ENCODE results near the gene HDAC7.

HDAC7 gene

DNA sequence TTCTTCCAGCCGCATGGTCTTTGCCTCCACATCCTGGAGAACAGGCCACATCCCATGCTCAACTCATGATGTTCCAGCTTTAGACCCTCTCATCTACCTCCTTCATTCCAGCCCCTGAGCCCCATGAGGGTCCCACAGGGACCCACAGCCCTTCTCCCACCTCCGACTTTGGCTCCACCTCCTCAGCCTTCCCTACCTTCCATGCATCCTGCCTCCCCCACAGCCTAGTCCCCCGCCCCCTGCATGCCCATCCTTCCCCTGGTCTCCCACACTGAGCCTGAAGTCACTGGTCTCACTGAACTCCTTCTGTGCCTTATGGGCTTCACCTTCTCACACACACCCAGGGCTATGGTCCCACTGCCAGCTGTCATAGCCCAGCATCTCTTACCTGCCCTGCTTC lies 70.8 kb downstream of the HDAC7 start:
- Histone ChIP-seq H3K27ac (ENCODE audit: insufficient read depth in 1 of 2, low read depth in 1 of 2, low read length in 2 of 2, poor library complexity in 1 of 2, severe bottlenecking in 2 of 2) (no peak overlapping the region), H3K4me1 (ENCODE audit: control extremely low read depth in 1 of 4, control insufficient read depth in 4 of 4, insufficient read depth in 4 of 4, low read length in 3 of 4) (peaks cover 0 to 8% (median 7%) of the 10 kb centered on the region in 4 experiments), H3K27me3 (replicated peaks in 2 of 5; ENCODE audit: control insufficient read depth in 4 of 5, insufficient read depth in 5 of 5, low read length in 4 of 5) (no peaks in the 10 kb centered on the region), H3K36me3 (ENCODE audit: control insufficient read depth in 4 of 4, insufficient read depth in 4 of 4, low read length in 3 of 4) (peaks cover 0 to 56% (median 2%) of the 10 kb centered on the region in 4 experiments), H3K9me3 (ENCODE audit: control extremely low read depth in 1 of 5, control insufficient read depth in 4 of 5, insufficient read depth in 2 of 5, low read depth in 1 of 5, low read length in 4 of 5) (no peaks in the 10 kb centered on the region), H3K4me3 (ENCODE audit: control insufficient read depth in 1 of 7, extremely low read depth in 1 of 7, insufficient read depth in 4 of 7, low read depth in 2 of 7, low read length in 6 of 7) (no peak overlapping the region)
- CTCF ChIA-PET: interaction anchor here (9.8 to 35.4 kb wide), 2 partner anchors 8 to 30 kb away, joined by 354 to 1109 read pairs; partner anchors contain the start of genes RAPGEF3 and SLC48A1
- no peak for DNase-seq
- WGBS (ENCODE audit: insufficient coverage): 100% methylated on average over 3 of the region's 3 CpGs
- POLR2A ChIA-PET: no interaction called here

DNA sequence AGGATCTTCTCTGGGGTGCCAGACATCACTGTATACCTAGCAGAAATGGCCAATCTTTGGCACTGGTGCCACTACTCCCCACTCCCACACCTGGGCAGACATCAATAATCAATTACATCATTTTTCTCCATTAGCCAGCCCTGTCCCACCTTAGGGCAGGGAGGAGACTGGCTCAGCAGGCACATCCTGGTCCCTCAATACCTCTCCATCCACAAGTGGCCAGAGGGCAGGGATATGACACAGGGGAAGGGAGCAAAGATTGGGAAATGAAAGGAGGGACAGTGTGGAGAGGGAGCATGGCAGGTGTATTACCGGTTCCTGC lies 71.2 kb downstream of the HDAC7 start:
- no peak for DNase-seq
- Histone ChIP-seq H3K27ac (ENCODE audit: insufficient read depth in 1 of 2, low read depth in 1 of 2, low read length in 2 of 2, poor library complexity in 1 of 2, severe bottlenecking in 2 of 2) (no peak overlapping the region), H3K4me1 (ENCODE audit: control extremely low read depth in 1 of 4, control insufficient read depth in 4 of 4, insufficient read depth in 4 of 4, low read length in 3 of 4) (peaks cover 0 to 6% (median 3%) of the 10 kb centered on the region in 4 experiments), H3K27me3 (replicated peaks in 2 of 5; ENCODE audit: control insufficient read depth in 4 of 5, insufficient read depth in 5 of 5, low read length in 4 of 5) (no peaks in the 10 kb centered on the region), H3K36me3 (ENCODE audit: control insufficient read depth in 4 of 4, insufficient read depth in 4 of 4, low read length in 3 of 4) (peaks cover 0 to 56% (median 2%) of the 10 kb centered on the region in 4 experiments), H3K9me3 (ENCODE audit: control extremely low read depth in 1 of 5, control insufficient read depth in 4 of 5, insufficient read depth in 2 of 5, low read depth in 1 of 5, low read length in 4 of 5) (no peaks in the 10 kb centered on the region), H3K4me3 (ENCODE audit: control insufficient read depth in 1 of 7, extremely low read depth in 1 of 7, insufficient read depth in 4 of 7, low read depth in 2 of 7, low read length in 6 of 7) (no peak overlapping the region)
- CTCF ChIA-PET: interaction anchor here (9.1 to 35.4 kb wide), 3 partner anchors 8 to 30 kb away, joined by 84 to 1109 read pairs (median 354); partner anchors contain the start of genes RAPGEF3 and SLC48A1
- POLR2A ChIA-PET: no interaction called here
- WGBS (ENCODE audit: insufficient coverage): 100% methylated on average over 1 of the region's 1 CpG

GRCh38 chr12:47747596-47748506 lies 71.9 kb downstream of the HDAC7 start:
- Histone ChIP-seq H3K4me1 (ENCODE audit: control extremely low read depth in 1 of 4, control insufficient read depth in 4 of 4, insufficient read depth in 4 of 4, low read length in 3 of 4) (peaks cover 0 to 3% (median 0%) of the 10 kb centered on the region in 4 experiments), H3K36me3 (ENCODE audit: control insufficient read depth in 4 of 4, insufficient read depth in 4 of 4, low read length in 3 of 4) (peaks cover 0 to 56% (median 2%) of the 10 kb centered on the region in 4 experiments), H3K27ac (ENCODE audit: insufficient read depth in 1 of 2, low read depth in 1 of 2, low read length in 2 of 2, poor library complexity in 1 of 2, severe bottlenecking in 2 of 2) (no peak overlapping the region), H3K4me3 (ENCODE audit: control insufficient read depth in 1 of 7, extremely low read depth in 1 of 7, insufficient read depth in 4 of 7, low read depth in 2 of 7, low read length in 6 of 7) (no peak overlapping the region), H3K27me3 (replicated peaks in 2 of 5; ENCODE audit: control insufficient read depth in 4 of 5, insufficient read depth in 5 of 5, low read length in 4 of 5) (no peaks in the 10 kb centered on the region), H3K9me3 (ENCODE audit: control extremely low read depth in 1 of 5, control insufficient read depth in 4 of 5, insufficient read depth in 2 of 5, low read depth in 1 of 5, low read length in 4 of 5) (no peaks in the 10 kb centered on the region)
- no peak for DNase-seq
- WGBS (ENCODE audit: insufficient coverage): 97% methylated on average over 11 of the region's 14 CpGs
- POLR2A ChIA-PET: no interaction called here
- CTCF ChIA-PET: interaction anchor here (9.1 to 35.4 kb wide), 3 partner anchors 9 to 31 kb away, joined by 84 to 1109 read pairs (median 354); partner anchors contain the start of genes RAPGEF3 and SLC48A1

GRCh38 chr12:47747126-47747525 lies 72.6 kb downstream of the HDAC7 start:
- CTCF ChIA-PET: interaction anchor here (9.1 to 35.4 kb wide), 3 partner anchors 10 to 32 kb away, joined by 84 to 1109 read pairs (median 354); partner anchors contain the start of genes RAPGEF3 and SLC48A1
- POLR2A ChIA-PET: no interaction called here
- Histone ChIP-seq H3K4me1 (ENCODE audit: control extremely low read depth in 1 of 4, control insufficient read depth in 4 of 4, insufficient read depth in 4 of 4, low read length in 3 of 4) (peaks cover 0 to 7% (median 0%) of the 10 kb centered on the region in 4 experiments), H3K27me3 (replicated peaks in 2 of 5; ENCODE audit: control insufficient read depth in 4 of 5, insufficient read depth in 5 of 5, low read length in 4 of 5) (no peaks in the 10 kb centered on the region), H3K9me3 (ENCODE audit: control extremely low read depth in 1 of 5, control insufficient read depth in 4 of 5, insufficient read depth in 2 of 5, low read depth in 1 of 5, low read length in 4 of 5) (no peaks in the 10 kb centered on the region), H3K4me3 (ENCODE audit: control insufficient read depth in 1 of 7, extremely low read depth in 1 of 7, insufficient read depth in 4 of 7, low read depth in 2 of 7, low read length in 6 of 7) (no peak overlapping the region), H3K27ac (ENCODE audit: insufficient read depth in 1 of 2, low read depth in 1 of 2, low read length in 2 of 2, poor library complexity in 1 of 2, severe bottlenecking in 2 of 2) (no peak overlapping the region), H3K36me3 (ENCODE audit: control insufficient read depth in 4 of 4, insufficient read depth in 4 of 4, low read length in 3 of 4) (peaks cover 0 to 56% (median 2%) of the 10 kb centered on the region in 4 experiments)
- DNase-seq: no peak
- 83% methylated on average over 4 of the region's 4 CpGs for WGBS (ENCODE audit: insufficient coverage)

GRCh38 chr12:47746523-47746922 lies 73.2 kb downstream of the HDAC7 start:
- H3K27ac ChIP-seq (ENCODE audit: insufficient read depth in 1 of 2, low read depth in 1 of 2, low read length in 2 of 2, poor library complexity in 1 of 2, severe bottlenecking in 2 of 2): no peak overlapping the region
- CTCF ChIA-PET: interaction anchor here (1.0 to 35.4 kb wide), 4 partner anchors 10 to 32 kb away, joined by 3 to 1109 read pairs (median 219); partner anchors contain the start of genes RAPGEF3 and SLC48A1
- H3K9me3 ChIP-seq (ENCODE audit: control extremely low read depth in 1 of 5, control insufficient read depth in 4 of 5, insufficient read depth in 2 of 5, low read depth in 1 of 5, low read length in 4 of 5): no peaks in the 10 kb centered on the region
- no peaks in the 10 kb centered on the region for H3K27me3 ChIP-seq (replicated peaks in 2 of 5; ENCODE audit: control insufficient read depth in 4 of 5, insufficient read depth in 5 of 5, low read length in 4 of 5)
- H3K36me3 ChIP-seq (ENCODE audit: control insufficient read depth in 4 of 4, insufficient read depth in 4 of 4, low read length in 3 of 4): peaks cover 0 to 51% (median 2%) of the 10 kb centered on the region in 4 experiments
- H3K4me1 ChIP-seq (ENCODE audit: control extremely low read depth in 1 of 4, control insufficient read depth in 4 of 4, insufficient read depth in 4 of 4, low read length in 3 of 4): peaks cover 2 to 13% (median 4%) of the 10 kb centered on the region in 4 experiments
- POLR2A ChIA-PET: no interaction called here
- WGBS (ENCODE audit: insufficient coverage): 98% methylated on average over 4 of the region's 7 CpGs
- no peak for DNase-seq
- H3K4me3 ChIP-seq (ENCODE audit: control insufficient read depth in 1 of 7, extremely low read depth in 1 of 7, insufficient read depth in 4 of 7, low read depth in 2 of 7, low read length in 6 of 7): no peak overlapping the region

DNA sequence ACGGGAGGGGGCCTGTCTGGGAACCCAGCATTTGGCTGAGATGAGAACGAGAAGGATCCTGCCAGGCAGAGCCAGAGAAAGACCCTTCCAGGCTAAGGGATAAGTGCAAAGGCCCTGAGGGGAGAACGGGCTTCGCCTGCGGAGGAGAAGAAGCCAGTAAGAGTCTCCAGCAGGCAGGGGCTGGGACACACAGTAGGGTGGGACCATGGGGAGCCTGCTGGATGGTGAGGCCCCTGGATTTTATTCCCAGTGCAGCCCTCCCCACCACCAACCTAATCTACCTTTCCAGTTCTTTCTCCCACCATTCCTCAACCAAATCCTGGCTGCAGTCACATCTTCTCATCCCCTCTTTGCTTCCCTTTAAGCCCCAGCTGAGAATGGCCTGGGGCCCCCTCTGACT lies 73.6 kb downstream of the HDAC7 start:
- CTCF ChIA-PET: interaction anchor here (1.0 to 35.4 kb wide), 6 partner anchors 11 to 89 kb away, joined by 3 to 1109 read pairs (median 114); partner anchors contain the start of genes ENDOU, RAPGEF3 and SLC48A1
- Histone ChIP-seq H3K4me3 (ENCODE audit: control insufficient read depth in 1 of 7, extremely low read depth in 1 of 7, insufficient read depth in 4 of 7, low read depth in 2 of 7, low read length in 6 of 7) (no peak overlapping the region), H3K9me3 (ENCODE audit: control extremely low read depth in 1 of 5, control insufficient read depth in 4 of 5, insufficient read depth in 2 of 5, low read depth in 1 of 5, low read length in 4 of 5) (no peaks in the 10 kb centered on the region), H3K27me3 (replicated peaks in 2 of 5; ENCODE audit: control insufficient read depth in 4 of 5, insufficient read depth in 5 of 5, low read length in 4 of 5) (no peaks in the 10 kb centered on the region), H3K4me1 (ENCODE audit: control extremely low read depth in 1 of 4, control insufficient read depth in 4 of 4, insufficient read depth in 4 of 4, low read length in 3 of 4) (peaks cover 4 to 18% (median 8%) of the 10 kb centered on the region in 4 experiments), H3K36me3 (ENCODE audit: control insufficient read depth in 4 of 4, insufficient read depth in 4 of 4, low read length in 3 of 4) (peaks cover 0 to 47% (median 2%) of the 10 kb centered on the region in 4 experiments), H3K27ac (ENCODE audit: insufficient read depth in 1 of 2, low read depth in 1 of 2, low read length in 2 of 2, poor library complexity in 1 of 2, severe bottlenecking in 2 of 2) (no peak overlapping the region)
- WGBS (ENCODE audit: insufficient coverage): 93% methylated on average over 3 of the region's 5 CpGs
- POLR2A ChIA-PET: no interaction called here
- no peak for DNase-seq
